ENCODE measurements around the gene MERTK.
A peak's percentile ranks its signal among the peaks of the same experiment; 100 is the strongest.

Gene MERTK

GRCh38 chr2:111896024-111896423 lies 2.4 kb upstream of the MERTK start:
- no peak overlapping the region for H3K4me3 ChIP-seq (ENCODE audit: low read depth, low read length)
- in situ Hi-C loops (cut with HindIII; ENCODE audit: low sequenced_read_pairs) = no loop called here
- no peak for DNase-seq (ENCODE audit: low read depth)
- TF ChIP-seq CTCF (IDR thresholded peaks at IDR 0.05; ENCODE audit: low read depth, low read length, missing control alignments) = no peak

GRCh38 chr2:111896576-111896975 lies 1.8 kb upstream of the MERTK start:
- DNase-seq (ENCODE audit: low read depth) = no peak
- TF ChIP-seq CTCF (IDR thresholded peaks at IDR 0.05; ENCODE audit: low read depth, low read length, missing control alignments) = no peak
- no peak overlapping the region for H3K4me3 ChIP-seq (ENCODE audit: low read depth, low read length)
- in situ Hi-C loops (cut with HindIII; ENCODE audit: low sequenced_read_pairs) = no loop called here

- in situ Hi-C loops (cut with HindIII; ENCODE audit: low sequenced_read_pairs) = no loop called here
- peak overlapping the region; percentile 67 for H3K4me3 ChIP-seq (ENCODE audit: low read depth, low read length)
- DNase-seq (ENCODE audit: low read depth) = no peak
- no peak for TF ChIP-seq CTCF (IDR thresholded peaks at IDR 0.05; ENCODE audit: low read depth, low read length, missing control alignments)
Measured at GRCh38 chr2:111897630-111897923, 830 bp upstream of the MERTK start.

- no peak for TF ChIP-seq CTCF (IDR thresholded peaks at IDR 0.05; ENCODE audit: low read depth, low read length, missing control alignments)
- in situ Hi-C loops (cut with HindIII; ENCODE audit: low sequenced_read_pairs) = no loop called here
- H3K4me3 ChIP-seq (ENCODE audit: low read depth, low read length) = peak overlapping the region; percentile 67
- no peak for DNase-seq (ENCODE audit: low read depth)
Measured at GRCh38 chr2:111898703-111899514, 502 bp downstream of the MERTK start.

- peak; percentile 54 for TF ChIP-seq CTCF (IDR thresholded peaks at IDR 0.05; ENCODE audit: low read depth, low read length, missing control alignments)
- in situ Hi-C loops (cut with HindIII; ENCODE audit: low sequenced_read_pairs) = no loop called here
- DNase-seq (ENCODE audit: low read depth) = no peak
- H3K4me3 ChIP-seq (ENCODE audit: low read depth, low read length) = no peak overlapping the region
Measured at GRCh38 chr2:111900859-111901258, 2.5 kb downstream of the MERTK start.

- no peak for TF ChIP-seq CTCF (IDR thresholded peaks at IDR 0.05; ENCODE audit: low read depth, low read length, missing control alignments)
- in situ Hi-C loops (cut with HindIII; ENCODE audit: low sequenced_read_pairs) = no loop called here
Measured at GRCh38 chr2:111903516-111903915, 5.1 kb downstream of the MERTK start.

More at GRCh38 chr2:111903516-111903915, 5.1 kb downstream of the MERTK start:
- DNase-seq (ENCODE audit: low read depth) = no peak
- H3K4me3 ChIP-seq (ENCODE audit: low read depth, low read length) = no peak overlapping the region
